ENCODE data around the gene BTNL2.
"Not testable (repeated sequence)": the region's sequence is repeated elsewhere in the genome, so short reads cannot be mapped to it uniquely, and the experiment has no call there.

Gene BTNL2

DNA sequence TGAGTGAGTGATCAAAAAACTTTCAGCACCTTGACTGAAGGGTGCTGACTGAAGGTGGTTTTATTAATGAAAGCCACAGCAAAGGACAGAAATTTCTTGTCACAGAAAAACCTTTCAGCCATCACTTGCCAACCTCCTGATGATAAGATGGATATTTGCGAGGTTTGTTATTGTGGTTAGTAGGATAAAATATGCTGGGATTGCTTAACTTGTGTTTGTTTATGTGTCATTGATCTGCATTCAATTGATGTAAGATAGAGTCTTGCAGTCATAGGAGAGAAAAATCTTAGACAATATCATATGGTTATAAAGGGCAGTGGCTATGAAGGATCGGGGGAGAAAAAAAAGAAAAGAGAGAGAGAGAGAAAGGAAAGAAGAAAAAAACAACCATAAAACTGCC, 36.5 kb downstream of the BTNL2 start:
- DNase-seq (ENCODE audit: low spot score), result no peak

- no peak for DNase-seq (ENCODE audit: low spot score)
Observed at GRCh38 chr6:32369660-32370059, 37.3 kb downstream of the BTNL2 start.

DNA sequence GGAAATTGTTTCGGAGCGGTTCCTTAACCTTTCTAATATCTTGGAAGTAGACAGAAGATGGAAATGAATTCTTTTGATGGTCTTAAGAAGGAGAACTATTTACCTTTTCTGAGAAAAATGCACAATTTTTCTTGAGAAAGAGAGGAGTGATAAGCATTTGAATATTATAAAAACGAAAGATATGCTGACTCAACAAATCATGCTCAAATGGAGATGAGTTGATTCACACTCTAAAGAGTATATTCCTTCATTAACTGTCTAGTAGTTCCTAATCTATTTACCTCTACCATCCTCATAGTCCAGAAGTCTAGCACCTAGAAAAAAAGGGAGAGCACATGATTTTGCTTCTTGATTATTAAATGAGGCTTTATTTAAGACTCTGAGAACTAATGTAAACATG, 39.3 kb downstream of the BTNL2 start:
- DNase-seq (ENCODE audit: low spot score), result no peak

DNA sequence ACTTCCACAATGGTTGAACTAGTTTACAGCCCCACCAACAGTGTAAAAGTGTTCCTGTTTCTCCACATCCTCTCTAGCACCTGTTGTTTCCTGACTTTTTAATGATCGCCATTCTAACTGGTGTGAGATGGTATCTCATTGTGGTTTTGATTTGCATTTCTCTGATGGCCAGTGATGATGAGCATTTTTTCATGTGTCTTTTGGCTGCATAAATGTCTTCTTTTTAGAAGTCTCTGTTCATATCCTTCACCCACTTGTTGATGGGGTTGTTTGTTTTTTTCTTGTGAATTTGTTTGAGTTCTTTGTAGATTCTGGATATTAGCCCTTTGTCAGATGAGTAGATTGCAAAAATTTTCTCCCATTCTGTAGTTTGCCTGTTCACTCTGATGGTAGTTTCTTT, 47.8 kb downstream of the BTNL2 start:
- not testable (repeated sequence) for DNase-seq (ENCODE audit: low spot score)

GRCh38 chr6:32358548-32358947, 48.4 kb downstream of the BTNL2 start:
- DNase-seq (ENCODE audit: low spot score), result not testable (repeated sequence)

- DNase-seq (ENCODE audit: low spot score), result no peak
Observed at GRCh38 chr6:32355018-32355417, 52.0 kb downstream of the BTNL2 start.

DNA sequence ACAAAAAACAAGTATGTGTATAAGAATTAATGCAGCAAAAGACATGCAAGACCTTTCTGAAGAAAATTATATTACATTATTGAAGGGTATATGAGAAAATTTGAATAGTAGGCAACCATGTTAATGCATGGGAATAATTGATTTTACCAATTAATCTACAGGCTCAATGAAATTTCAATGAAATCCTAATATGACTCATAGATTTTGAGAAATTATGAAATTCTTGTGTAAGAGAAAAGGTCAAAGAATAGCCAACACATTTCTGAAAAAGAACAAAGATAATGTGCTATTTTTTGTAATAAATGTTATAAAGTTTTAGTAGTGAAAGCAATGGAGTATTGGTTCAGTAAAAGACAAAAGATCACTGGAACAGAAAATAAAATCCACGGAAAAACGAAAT, 53.6 kb downstream of the BTNL2 start:
- DNase-seq (ENCODE audit: low spot score), result no peak

Small RNAs within 50 kb of the gene (small RNA-seq; reads per million reads assigned to genes)
- 0 reads per million in 2 experiments for gene RNU6-603P
